SIG-M5 (cell line): Measurements from ENCODE around the gene NSL1.
"Not testable (repeated sequence)": the region's sequence is repeated elsewhere in the genome, so short reads cannot be mapped to it uniquely, and the experiment has no call there.

Source experiments
- DNase-seq: peaks from one replicate; lab custom pipeline; 2025; lab: John Stamatoyannopoulos, UW

NSL1 gene, protein sequence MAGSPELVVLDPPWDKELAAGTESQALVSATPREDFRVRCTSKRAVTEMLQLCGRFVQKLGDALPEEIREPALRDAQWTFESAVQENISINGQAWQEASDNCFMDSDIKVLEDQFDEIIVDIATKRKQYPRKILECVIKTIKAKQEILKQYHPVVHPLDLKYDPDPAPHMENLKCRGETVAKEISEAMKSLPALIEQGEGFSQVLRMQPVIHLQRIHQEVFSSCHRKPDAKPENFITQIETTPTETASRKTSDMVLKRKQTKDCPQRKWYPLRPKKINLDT

DNA sequence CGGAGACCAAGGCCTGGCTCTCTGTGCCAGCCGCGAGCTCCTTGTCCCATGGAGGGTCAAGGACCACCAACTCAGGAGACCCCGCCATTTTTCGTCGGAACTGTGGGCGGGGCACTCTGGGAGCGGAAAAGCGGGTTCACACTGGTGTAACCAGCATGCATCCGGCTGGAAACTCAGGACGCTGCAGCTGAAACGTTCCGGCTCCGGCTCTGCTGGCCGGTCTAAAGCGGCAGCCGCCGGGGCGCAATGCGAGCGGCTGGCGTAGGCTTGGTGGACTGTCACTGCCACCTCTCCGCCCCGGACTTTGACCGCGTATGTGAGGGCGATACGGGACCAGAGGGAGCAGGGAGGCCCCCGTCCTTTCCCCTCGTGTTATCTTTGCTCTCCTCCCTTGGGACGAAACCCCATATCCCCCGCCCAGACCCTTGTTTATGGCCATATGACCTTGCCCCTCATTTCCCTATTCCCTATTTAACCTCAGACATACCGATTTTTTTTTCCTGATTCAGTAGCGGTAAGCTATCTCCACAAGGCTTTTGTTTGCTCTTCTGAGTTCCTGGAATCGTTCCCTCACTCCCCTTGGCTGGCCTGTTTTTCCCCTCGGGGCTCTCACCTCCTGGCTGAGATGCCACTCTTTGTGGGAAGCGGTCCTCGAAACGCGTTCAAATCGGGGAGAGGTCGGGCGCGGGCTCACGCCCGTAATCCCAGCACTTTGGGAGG lies at the start of gene NSL1, which contains the start of gene TATDN3:
Gene NSL1 (minus strand): TSS at position 102 of the 720 bp plus-strand sequence. CDS start 14 bp downstream, at position 88.
Gene TATDN3 (plus strand): TSS at position 219 of the 720 bp plus-strand sequence. CDS start 28 bp downstream, at position 247.
- DNase-seq = no peak

DNA sequence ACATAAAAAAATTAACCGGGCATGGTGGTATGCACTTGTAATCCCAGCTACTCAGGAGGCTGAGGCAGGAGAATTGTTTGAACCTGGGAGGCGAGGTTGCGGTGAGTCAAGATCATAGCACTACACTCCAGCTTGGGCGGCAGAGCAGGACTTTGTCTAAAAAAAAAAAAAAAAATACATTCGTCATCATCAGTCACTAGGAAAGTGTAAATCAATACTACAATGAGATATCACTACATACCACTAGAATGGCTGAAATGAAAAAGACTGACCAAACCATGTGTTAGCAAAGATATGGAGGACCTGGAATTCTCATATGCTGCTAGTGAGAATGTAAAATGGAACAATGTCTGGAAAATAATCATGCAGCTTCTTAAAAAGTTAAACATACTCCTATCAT lies 46.6 kb upstream of the NSL1 start:
- DNase-seq = no peak

DNA sequence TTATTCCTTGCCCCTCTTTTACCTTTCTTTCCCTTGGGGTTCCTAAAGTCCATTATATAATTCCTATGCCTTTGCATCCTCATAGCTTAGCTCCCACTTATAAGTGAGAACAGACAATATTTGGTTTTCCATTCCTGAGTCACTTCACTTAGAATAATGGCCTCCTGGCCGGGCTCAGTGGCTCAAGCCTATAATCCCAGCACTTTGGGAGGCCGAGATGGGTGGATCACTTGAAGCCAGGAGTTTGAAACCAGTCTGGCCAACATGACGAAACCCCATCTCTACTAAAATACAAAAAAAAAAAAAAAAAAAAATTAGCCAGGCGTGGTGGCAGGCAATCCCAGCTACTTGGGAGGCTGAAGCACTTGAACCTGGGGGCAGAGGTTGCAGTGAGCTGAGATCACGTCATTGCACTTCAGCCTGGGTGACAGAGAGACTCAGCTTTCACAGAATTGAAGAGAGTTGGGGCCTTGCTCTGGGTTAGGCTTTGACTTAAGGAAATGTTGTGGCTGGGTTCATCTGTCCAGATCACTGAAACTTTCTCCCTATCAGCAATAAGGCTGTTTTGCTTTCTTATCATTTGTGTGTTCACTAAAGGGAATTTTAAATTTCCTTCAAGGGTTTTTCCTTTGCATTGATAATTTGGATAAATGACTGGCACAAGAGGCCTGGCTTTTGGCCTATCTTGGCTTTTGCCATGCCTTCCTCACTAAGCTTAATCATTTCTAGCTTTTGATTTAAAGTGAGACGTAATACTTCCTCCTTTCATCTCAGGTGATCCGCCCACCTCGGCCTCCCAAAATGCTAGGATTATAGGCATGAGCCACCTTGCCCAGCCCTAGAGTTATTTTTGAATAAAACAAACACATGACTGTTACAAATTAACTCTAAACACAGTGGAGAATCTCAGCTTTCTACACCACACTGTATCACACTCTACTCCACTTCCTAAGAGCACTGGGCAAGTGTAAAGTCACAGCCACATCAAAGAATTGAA lies 41.9 kb upstream of the NSL1 start:
- DNase-seq = not testable (repeated sequence)

DNA sequence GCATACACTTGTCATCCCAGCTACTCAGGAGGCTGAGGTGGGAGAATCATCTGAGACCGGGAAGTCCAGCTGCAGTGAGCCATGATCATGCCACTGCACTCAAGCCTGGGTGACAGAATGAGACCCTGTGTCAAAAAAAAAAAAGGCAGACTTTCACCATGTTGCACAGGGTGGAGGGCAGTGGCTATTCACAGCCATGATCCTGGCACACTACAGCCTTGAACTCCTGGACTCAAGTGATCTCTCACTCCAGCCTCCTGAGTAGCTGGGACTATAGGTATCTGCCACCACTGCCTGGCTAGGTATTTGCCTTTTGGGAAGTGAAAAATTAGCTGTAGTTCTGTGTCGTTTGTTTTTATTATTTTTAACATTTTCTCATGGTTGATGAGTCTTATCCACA lies 36.8 kb upstream of the NSL1 start:
- DNase-seq = no peak

DNA sequence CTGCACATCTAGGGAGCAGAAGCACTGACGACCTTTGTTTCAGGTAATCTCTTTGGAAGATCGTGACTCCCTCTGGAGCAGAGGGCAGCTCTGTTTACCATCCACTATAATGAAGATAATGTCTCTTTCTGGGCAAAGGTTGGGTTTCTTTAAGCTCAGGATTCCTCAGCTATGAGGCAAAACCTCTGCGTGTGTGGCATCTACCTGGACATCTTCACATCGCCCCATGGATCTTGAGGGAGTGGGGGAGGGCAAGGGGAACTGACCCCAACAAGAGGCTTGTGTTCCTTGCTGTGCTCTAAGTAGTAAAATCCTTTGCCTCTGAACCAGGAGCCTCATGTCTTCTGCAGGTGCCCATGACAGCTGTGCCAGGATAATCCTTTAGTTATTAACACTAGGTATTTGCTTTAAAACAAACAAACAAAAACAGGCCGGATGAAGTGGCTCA lies 36.3 kb upstream of the NSL1 start:
- no peak for DNase-seq

DNA sequence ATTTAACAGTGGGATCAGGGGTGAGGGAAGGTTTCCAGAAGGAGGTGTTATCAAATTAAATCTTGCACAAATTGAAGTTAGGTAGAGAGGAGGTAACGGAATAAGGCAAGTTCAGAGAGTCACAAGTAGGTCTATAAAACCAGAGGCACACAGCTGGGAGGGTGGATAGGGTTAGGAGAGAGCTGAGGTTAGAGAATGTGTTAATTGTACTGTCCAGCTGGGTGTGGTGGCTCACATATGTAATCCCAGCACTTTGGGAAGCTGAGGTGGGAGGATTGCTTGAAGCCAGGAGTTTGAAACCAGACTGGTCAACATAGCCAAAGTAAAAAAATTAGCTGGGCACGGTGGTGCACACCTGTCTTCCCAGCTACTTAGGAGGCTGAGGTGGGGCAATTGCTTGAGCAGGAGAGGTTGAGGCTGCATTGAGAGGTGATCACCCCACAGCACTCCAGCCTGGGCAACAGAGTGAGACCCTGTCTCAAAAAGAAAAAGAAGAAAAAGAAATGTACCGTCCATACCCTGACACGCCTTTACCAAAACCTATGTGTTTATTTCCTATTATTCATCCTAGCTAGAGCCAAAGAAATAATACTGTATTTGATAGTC lies 35.7 kb upstream of the NSL1 start:
- DNase-seq = no peak

DNA sequence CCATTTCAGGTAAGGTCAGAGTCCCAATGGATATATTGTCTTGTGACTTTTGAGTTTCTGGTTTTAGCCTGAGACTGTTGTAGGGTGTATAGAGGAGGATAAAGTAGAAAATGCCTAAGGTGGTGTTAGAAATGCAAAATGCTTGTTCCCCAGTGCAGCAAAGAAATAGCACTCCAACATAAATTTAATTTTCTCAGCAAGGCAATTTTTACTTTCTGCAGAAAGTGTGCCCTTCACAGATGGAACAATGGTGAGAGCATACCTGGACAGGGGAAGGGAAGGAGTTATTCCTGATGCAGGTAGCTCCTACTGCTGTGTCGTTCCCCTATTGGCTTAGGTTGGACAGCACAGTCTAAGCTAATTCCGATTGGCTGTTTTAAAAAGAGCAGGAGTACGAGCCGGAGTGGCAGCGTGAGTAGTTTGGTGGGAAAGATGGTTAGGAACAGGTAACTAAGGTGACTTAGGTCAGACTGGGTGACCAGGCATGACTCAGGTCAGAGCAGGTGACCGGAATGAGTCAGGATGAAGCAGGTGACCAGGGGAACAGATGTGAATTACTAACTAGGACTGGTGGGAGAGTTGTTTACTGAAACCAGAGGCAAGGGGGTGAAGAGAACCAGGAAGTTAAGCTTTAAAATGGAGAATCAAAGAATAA lies 34.3 kb upstream of the NSL1 start:
- DNase-seq = no peak

DNA sequence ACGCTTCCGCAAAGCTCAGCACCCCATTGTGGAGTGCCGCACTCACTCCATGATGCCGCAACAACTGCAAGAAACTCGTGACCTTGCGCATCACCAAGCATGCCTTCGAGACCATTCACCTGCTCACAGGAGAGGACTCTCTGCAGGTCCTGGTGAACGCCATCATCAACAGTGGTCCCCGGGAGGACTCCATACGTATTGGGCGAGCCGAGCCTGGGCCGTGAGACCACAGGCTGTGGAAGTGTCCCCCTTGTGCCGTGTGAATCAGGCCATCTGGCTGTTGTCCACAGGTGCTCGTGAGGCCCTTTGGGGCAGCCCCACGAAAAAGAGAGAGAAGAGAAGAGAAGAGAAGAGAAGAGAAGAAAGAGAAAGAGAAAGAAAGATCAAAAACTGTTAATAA lies 32.6 kb upstream of the NSL1 start:
- no peak for DNase-seq

DNA sequence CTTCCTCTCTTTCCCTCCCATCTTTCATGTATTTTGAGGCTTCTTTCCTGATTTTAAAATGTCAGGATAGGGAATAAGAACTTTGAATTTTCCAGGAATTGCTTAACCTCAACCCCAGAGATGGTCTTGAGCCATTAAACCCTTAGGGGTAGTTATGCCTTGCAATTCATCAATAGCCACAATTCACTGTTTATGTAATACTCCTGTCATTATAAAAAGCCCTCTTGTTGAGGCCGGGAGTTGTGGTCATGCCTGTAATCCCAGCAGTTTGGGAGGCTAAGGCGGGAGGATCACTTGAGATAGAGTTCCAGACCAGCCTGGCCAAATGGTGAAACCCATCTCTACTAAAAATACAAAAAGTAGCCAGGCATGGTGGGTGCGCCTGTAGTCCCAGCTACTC lies 31.4 kb upstream of the NSL1 start:
- no peak for DNase-seq

DNA sequence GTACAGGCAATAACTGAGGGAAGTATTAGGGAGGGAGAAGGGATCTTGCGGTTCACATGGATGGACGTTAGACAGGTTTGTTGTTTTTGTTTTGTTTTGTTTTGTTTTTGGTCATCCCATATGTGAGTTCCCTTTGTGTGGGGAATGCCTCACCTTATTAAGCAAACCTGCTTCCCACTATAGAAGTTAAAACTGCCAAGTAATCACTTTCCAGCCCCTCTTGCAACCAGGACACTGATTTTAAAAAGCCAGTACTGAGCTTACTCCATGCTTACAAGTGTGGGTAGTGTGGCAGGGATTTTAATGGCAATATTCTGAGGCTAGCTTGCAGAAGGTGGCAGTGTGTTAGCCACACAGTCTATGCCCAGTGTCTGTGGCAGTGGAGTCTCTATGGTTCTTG lies 29.4 kb upstream of the NSL1 start:
- DNase-seq = no peak

DNA sequence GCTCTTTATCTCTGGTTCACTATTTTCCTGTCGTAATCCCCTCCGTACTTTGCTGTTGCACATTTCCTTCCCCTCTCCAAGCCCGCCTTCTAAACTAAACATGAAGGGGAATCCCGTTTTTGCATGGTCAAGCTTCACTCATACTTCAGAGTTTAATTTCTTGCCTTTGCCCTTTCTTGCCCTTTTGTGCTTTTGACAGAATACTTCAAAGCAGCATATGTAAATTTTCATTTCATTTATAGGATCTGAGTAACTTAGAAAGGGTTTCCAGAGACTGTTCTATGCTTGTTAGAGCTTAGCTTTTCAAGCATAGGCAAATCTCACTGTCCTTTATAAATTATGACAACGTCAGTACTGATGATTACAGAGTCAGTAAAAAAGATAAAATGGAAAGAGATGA lies 28.1 kb upstream of the NSL1 start:
- DNase-seq = no peak

DNA sequence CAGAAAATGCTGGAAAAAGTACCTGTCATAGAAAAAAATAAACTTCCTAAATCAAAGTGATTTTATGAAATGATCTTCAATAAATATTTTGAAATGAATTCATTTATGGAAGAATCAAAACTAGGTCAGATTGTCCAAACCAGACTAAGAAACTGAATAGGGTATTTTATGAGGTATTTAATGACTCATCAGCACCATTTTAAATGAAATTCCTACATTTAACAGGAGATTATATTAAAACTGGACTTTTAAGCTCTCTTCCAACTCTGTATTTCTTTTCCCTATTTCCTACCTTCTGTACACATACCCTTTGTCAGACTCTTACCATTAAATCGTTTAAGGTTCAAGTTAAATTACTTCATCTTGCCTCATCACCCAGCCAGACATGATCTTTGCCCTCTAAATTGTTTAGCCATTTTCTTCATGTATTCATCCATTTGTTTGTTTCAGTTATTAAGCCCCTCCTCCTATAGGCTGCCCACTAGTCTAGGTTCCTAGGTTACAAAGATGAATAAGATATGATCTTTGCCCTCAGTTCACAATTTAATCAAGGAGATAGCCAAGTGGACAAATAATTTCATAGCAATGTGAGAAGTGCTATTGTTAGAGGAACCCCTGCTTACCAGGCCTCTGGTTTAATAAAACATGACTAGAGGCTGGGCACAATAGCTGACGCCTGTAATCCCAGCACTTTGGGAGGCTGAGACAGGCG lies 25.1 kb upstream of the NSL1 start:
- no peak for DNase-seq

DNA sequence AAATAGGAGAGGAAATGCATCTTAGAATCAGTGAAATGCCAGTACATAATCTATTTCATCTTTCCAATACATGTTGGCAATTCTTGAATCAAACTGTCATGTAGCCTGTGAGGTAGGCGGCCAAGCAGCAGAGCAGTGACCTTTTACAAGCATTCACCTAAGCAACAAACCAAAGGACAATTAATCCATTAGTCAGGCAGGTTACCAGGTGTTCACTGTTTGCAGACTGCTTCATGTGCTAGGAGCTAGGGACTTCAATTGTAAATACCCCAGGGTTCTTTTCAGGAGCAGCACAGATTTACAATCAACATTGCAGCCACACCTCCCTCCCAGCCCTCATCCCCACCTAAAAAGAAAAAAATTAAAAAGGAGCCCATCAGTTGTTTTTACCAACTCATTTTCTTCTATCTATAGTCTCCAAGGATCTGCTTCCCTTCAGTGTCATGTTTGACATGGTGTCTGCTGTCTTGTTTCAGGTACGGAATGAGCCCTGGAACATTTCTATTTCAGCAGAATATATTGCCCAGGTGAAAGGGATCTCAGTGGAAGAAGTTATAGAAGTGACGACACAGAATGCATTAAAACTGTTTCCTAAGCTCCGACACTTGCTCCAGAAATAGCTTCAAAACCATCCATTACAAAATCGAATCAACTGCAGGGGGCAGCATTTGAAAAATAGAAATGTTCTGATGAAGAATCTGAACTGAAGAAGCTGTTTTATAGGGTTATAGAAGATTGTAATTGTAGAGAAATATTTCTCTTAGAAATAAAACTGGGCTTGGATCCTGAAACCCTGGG lies 23.2 kb upstream of the NSL1 start:
- no peak for DNase-seq

DNA sequence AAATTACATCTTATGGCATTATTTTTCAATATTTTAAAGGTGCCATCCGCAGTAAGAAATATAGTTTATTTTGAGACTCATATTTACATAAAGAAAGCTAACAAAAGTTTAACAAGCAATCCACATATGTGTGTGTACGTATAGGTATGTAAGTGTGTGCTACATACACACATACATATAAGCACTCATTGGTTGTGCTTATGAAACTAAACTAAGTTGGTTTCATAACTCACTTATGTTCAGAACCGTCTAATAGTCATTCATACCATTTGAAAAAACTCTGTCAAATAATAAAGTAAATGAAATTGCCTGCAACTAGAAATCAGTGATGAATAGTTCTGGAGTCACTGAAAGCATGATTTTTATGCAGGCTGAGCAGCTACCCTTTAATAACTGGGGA lies 14.2 kb upstream of the NSL1 start:
- no peak for DNase-seq

DNA sequence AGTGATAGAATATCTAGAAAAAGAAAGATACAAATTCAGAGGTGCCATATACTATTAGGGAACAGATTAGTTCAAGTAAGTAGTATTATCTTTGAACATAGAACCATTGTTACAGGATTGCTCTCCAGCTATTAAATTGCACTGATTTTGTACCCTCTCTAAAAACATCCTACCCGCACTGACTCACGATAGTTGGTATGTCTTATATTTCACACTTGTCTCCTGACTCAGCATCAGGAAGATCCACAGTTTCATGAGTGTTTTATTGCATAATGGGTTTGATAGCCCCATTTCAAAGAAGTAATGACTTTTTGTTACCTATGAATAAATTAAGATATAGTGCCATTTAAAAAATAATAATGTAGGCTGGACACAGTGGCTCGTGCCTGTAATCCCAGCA lies 6.1 kb upstream of the NSL1 start:
- no peak for DNase-seq

DNA sequence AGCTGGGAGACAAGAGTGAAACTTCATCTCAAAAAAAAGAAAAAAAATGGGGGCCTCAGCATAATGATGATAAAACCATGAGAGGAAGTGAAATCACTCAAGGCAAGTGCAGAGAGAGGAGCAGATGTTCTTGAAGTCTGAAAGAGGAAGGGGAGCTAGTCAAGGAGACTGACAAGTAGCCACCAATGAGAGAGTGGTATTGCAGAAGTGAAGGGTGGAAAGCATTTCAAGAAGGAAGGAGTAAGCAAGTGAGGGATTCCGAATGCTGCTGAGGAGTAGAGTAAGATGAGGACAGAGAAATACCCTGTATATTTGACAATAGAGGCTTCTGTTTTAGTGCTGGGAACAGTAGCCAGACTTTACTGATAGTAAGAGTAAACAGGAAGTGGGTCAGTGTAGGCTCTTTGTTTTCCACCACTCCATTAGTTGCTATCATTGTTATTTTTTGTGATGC lies 3.0 kb upstream of the NSL1 start:
- peak; percentile 100 for DNase-seq

DNA sequence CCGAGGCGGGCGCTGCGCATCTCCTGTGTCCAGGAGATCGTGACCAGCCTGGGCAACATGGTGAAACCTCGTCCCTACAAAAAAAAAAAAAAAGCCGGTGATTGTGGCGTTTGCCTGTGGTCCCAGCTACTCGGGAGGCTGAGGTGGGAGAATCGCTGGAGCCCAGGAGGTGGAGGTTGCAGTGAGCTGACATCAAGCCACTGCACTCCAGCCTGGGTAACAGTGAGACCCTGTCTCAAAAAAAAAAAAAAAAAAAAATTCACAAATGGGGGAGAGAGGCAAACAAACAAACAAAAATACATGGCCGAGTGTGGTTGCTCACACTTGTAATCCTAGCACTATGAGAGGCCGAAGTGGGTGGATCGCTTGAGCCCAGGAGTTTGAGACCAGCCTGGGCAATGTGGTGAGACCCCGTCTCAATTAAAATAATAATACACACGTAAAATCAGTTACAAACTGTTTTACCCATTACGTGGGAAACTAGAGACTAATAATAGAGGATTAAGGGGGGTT lies 875 bp upstream of the NSL1 start:
- no peak for DNase-seq

DNA sequence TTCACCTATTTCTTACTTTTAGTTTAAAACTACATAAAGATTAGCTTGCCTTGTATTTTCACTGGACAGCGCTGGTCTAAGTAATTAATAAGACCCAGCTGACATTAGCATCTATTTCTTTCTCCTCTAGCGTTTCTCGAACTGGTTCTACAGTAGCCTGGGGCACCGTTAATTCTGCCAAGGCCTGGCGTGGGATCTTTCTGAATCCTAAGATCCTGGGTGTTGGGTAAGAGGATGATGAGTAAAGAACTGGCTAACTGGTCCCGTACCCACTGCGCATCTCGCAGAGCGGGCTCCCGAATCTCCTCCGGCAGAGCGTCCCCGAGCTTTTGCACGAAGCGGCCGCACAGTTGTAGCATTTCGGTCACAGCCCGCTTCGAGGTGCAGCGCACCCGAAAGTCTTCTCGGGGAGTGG lies 309 bp downstream of the NSL1 start:
- no peak for DNase-seq

DNA sequence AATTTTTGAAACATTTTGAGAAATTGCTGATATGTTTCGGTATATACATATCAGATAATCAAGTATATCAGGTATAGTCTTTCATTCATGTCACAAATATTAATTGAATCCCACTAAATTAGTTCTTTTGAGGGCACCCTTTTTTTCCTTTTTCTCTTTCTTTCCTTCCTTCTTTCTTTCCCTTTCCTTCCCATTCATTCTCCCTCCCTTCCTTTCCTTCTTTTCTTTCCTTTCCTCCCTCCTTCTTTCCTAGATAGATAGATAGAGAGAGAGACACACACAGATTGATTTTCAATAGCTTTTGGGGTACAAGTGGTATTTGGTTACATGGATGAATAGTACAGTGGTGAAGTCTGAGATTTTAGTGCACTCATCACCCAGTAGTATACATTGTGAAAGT lies 5.7 kb downstream of the NSL1 start:
- no peak for DNase-seq

DNA sequence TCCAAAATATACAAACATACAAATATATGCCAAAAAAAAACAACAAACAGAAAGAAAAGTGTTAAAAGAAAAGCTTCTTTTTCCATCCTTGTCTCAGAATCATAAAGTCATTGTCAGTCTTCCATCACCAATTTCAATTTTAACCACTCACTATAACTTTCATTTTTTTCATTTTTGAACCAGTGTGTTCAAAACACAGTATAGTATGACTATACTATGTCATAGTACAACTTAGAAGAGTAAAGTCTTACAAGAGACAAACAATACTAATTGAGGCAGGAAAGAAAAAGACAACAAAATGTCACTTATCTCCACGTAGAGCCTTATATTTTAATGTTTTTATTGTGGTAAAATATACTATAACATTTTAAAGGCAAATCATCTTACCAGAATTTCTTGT lies 7.6 kb downstream of the NSL1 start:
- no peak for DNase-seq
